Hepatocyte (in vitro differentiated cells): ENCODE data around the gene KRTAP12-4.

Experiments
- CTCF ChIP-seq: fragments of 200-600 bp; sonication (generic); IDR thresholded peaks from 2 replicates; pipeline ENCODE4 v1.5.1; 2016; ENCODE audit warnings: antibody characterized with exemption, mild to moderate bottlenecking; ENCODE audit not compliant: poor library complexity
- EZH2 ChIP-seq: fragments of 200-600 bp; sonication (generic); IDR thresholded peaks from 2 replicates; pipeline ENCODE4 v1.6.1; 2016; ENCODE audit warnings: antibody characterized with exemption, mild to moderate bottlenecking, borderline replicate concordance
- EZH2phosphoT487 ChIP-seq: fragments of 200-600 bp; sonication (generic); IDR thresholded peaks from one replicate; pipeline ENCODE4 v1.6.1; 2018; ENCODE audit warnings: antibody characterized with exemption, mild to moderate bottlenecking, low read depth, moderate library complexity; ENCODE audit not compliant: unreplicated experiment, severe bottlenecking

GRCh38 chr21:44619886-44620285, 34.6 kb downstream of the KRTAP12-4 start:
- no peak for TF ChIP-seq CTCF
- TF ChIP-seq EZH2: no peak
- TF ChIP-seq EZH2phosphoT487: no peak
